Stimulated activated CD4-positive, alpha-beta T cell treated with anti-CD3 and anti-CD28 coated beads, Interleukin-1b, Interleukin-23, amount 100 ng/mL, for 1 hour (primary cell): ENCODE measurements around the gene CRISP2.
"Not testable (repeated sequence)": the region's sequence is repeated elsewhere in the genome, so short reads cannot be mapped to it uniquely, and the experiment has no call there.

ENCODE experiments used
- DNase-seq, 2 donors: peaks; one replicate each; pipeline ENCODE4 v3.0.0-alpha.2; 2020; ENCODE audit warnings: low read depth in 2 of 2

Gene CRISP2, protein sequence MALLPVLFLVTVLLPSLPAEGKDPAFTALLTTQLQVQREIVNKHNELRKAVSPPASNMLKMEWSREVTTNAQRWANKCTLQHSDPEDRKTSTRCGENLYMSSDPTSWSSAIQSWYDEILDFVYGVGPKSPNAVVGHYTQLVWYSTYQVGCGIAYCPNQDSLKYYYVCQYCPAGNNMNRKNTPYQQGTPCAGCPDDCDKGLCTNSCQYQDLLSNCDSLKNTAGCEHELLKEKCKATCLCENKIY

DNA sequence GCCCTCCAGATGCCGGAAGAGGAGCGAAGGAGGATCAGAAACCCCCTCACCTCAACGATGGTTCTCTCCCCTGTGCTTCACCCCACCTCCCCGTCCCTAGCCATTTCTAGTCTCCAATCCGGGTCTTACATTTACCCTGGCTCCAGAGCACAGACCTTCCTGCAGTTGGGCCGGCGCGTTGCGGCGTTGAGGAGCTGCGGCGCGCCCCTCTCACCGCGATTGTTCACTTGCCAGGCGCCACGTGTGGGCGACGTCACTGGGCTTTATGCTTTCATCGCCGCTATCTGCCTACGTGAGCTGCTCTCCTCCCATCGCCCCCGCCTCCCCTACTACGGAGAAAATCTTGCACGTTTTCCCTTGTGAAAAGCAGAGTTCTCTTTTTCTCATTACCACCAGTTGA is at the start of gene CRISP2:
Gene CRISP2 (minus strand): TSS at position 198 of the 400 bp plus-strand sequence. CDS start 4,347 bp downstream, outside the sequence.
- no peak for DNase-seq

DNA sequence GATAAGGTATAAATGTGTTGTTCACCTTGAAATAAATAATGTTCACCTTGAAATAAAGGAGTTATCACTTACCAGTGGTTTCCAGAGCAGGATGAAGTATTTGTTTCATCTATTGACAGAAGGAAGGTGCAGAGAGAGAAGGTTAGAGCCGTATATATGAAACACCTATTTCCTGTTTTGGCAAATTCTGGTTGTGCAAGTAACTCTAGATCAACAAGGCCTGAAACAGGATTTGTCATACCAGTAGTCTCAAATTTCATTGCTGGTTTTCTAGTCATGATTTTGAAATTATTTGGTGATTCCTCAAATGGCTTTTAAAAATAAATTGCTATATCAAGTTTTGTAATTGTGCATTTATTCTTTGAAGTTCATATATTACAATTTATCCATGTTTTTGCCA is 30.9 kb upstream of the CRISP2 start, which contains the start of gene CRISP3:
Gene CRISP3 (minus strand): TSS at position 130 of the 400 bp plus-strand sequence. CDS start 21 bp downstream, at position 109.
- DNase-seq: no peak

DNA sequence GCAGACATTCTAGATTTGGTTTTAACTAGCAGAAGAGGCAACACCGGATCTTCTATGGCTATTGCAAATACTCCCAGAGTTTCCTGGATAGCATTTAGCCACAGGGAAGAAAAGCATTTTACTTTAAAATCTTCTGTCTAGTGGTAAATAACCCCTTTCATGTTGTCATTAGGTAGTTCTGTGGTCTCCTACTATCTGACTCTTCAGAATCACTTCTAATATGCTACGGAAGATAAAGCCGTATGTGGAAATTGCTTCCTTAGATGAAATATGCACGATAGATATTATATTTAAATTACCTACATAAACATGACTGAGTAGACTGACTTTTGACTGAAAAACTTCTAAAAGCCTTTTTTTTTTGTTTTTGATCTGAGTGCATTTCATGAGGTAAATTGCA is 30.1 kb upstream of the CRISP2 start:
- DNase-seq: no peak

DNA sequence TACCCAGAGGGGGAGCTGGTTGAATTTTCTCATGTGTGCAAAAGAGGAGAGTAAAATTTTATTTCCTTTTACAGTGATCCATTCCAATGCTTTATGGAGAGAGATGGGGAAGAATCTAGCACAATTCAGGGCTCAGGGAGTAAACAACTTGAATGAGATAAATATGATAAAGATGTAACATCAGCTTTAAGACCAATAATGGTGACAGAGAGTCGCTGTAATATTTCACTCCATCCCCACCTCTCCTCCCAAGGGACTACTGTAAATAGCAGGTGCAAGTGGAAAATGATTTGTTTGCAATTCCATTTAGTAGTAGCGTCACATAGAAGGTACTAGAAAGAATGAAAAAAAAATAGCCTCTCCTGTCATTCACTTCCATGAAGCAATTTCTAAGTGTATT is 26.1 kb upstream of the CRISP2 start:
- DNase-seq: no peak

DNA sequence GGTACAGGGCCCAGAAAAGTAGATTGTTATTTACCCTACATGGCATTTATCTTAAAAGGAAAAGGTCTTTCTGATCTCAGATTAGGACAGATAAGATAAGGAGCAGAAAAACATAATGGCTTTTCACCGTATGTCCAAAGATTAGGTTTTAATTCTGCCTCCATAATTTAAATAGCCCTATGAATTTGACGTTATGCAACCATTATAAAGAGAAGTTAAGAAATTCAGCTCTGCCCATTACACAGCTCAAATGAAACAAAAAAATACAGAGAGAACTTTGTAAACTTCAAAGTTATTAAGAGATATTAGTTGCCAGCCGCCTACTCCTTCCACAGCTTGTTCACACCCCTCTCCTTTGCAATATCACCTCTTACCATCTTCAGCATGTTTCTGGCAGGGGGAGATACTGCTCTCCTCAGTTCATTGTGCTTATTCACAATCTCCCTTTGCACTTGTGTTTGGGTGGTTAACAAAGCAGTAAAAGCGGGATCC is 22.7 kb upstream of the CRISP2 start:
- DNase-seq: no peak

DNA sequence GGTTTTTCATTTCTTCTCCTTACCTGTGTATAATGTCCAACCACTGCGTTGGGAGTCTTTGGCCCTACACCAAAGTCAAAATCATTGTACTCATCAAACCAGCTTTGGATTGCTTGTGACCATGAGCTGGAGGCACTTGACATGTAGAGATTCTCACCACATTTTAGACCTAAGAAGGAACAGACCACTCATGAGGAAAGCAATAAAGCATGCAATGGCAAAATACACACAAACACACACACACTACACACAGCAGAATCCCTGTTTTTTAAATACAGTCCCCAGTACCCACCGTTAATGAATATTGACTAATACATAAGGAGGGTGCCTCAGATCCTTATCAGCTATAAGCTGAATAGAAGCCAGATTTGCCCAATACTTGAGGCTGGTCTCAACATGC is 20.3 kb upstream of the CRISP2 start:
- no peak for DNase-seq

DNA sequence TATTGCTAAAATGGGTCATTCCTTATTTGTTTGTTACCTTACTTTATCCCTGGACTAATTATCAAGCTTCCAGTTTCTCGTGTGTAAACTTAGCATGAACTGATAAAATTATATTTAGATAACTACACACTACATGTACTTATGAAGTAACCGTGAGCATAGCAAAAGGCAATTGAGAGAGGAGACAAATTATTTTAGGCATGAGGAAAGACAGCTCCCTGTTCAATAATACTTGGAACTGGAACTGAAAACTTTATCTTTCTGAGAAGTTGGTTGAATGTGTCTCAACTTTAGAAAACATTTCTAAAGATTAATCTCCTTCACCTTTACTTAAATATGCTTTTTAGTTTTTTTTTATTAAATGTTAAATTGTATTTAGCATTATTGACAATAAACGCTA is 19.4 kb upstream of the CRISP2 start:
- DNase-seq: no peak

DNA sequence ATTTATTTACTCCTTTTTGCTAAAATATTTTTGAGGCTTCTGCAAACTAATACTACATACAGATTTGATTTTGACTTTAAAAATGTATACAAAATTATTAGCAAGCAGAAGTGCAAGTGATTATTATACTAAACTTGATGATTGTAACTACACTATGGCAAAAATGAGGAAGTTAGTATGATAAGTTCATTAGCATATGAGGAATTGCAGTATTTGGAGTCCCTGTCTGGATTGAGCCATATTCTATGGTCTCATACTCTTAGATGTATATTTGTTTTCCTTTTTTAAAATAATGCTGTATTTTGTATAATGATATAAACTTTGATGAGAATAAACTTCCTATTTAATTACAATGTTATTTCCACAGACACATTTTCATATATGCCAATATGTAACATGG is 16.9 kb upstream of the CRISP2 start:
- no peak for DNase-seq

DNA sequence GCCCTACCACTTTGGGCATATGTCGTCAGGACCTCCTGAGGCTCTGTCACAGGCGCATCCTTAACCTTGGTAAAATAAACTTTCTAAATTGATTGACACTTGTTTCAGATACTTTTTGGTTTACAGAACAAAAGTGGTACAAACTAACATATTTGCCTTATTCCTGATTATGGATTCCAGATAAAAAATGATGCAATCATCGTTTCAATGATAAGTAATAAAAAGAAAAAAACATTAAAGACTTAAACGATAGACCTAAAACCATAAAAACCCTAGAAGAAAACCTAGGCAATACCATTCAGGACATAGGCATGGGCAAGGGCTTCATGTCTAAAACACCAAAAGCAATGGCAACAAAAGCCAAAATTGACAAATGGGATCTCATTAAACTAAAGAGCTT is 10.6 kb upstream of the CRISP2 start:
- not testable (repeated sequence) for DNase-seq

DNA sequence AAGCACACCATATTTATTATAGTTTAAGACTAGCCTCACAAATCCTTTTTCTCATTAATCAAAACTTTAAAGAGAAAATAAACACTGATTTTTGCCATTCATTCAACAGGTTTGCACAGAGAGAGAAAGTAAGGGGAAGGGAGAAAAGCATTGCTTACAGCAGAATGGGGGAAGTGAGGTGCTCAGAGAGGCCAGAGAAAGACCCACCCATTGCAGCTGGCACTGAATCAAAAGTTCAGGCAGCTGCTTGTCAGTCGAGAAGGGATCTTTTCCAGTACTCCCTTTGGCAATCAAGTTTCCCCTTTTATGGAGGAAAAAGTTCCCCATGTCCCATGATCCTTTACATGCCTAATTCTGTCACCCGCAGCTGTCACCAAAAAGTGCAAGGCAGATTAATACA is 8.0 kb upstream of the CRISP2 start:
- no peak for DNase-seq

DNA sequence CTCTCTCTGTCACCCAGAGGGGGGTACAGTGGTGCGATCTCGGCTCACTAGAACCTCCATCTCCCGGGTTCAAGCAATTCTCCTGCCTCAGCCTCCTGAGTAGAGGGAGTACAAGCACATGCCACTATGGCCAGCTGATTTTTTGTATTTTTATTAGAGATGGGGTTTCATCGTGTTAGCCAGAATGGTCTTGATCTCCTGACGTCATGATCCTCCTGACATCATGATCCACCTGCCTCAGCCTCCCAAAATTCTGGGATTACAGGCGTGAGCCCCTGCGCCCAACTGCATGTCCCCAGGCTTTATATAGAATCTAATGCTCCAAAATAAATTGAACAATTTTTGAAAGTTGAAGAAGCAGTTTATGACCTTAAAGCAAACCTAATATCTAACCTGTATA is 7.0 kb upstream of the CRISP2 start:
- DNase-seq: no peak

DNA sequence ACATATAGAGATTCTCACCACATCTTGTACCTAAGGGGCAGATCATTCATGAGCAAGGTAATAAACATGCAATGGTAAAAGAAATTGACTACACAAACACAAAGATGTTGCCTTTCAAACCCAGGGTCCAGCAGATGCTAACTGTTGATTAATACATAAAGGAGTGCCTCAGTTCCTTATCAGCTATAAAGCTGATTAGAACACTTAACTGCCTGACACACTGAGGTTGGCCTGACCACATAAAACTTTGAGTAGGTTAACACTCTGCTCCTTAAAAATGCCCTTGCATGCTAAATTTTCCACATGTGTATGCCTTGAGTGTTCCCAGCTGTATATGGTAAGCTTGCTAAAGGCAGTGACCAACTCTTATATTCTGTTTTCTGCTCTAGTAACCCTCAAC is 14.9 kb downstream of the CRISP2 start:
- DNase-seq: no peak

DNA sequence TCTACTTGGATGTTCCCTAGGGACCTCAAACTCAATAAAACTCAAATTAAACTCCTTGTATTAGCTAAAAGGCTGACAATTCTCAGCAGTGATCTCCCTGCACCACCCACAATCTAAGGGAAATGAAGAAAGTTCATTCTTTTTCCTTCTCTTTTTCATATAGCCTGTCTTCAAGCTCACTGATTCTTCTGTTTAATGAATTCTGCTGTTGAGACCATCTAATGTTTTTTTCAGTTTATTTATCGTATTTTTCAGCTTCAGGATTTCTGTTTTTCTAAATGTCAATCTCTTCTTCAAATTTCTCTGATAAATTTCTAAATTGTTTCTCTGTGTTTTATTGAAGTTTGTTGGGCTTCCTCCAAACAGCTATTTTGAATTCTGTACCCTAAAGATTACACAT is 19.8 kb downstream of the CRISP2 start:
- DNase-seq: no peak

DNA sequence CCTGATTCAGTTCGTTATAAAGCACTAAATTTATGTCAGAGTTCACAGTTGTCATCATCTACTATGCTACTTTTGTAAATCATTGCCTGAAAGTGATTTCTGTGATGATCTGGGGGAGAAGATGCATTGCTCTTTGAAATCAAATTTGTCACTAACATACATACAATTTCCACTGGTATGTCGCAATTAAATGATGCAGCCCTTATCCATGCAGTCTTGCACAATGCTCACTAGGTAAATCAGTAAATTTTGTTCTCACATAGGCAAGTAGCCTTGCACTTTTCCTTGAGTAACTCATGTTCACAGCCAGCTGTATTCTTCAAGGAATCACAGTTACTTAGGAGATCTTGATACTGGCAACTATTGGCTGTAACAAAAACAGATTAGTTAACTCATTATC is 20.8 kb downstream of the CRISP2 start:
- no peak for DNase-seq

DNA sequence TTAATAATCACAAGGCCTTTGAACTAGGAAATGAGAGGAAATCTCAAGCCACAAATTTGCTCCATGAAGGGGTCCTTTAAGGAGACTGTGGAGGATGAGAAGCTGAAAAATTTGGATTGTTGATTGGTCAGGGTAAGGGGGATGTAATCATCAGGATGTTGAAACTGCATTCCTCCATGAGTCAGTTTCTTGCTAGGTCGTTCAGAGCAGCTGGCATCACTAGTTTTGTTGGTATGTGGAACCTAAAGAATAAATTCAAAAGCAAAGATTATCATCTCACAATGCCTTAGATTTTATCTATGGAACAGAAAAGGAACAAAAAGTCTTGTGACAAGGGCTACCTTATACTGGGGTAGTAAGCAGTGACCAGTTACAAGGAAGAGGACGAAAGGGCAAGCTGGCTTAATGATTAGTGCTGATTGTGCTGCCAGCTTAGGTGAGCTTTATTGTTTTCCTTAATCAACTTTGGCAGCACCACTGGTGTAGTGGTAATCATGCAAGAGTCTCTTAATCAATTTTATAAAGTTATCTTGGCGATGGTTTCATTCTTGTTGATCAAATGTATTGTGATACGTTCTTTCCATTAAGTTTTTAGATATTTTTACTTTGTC is 36.6 kb downstream of the CRISP2 start:
- DNase-seq: no peak

DNA sequence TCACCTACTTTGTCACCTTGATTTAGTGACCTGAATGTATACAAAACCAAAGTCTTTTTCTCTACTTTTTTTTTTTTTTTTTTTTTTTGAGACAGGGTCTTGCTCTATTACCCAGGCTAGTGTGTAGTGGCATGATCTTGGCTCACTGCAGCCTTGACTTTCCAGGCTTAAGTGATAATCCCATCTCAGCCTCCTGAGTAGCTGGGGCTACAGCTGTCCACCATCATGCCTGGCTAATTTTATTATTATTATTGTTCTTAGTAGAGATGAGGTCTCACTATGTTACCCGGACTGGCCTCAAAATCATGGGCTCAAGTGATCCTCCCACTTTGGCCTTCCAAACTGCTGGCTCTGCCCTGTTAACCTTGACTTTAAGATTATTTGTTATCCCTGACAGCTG is 37.5 kb downstream of the CRISP2 start:
- no peak for DNase-seq

DNA sequence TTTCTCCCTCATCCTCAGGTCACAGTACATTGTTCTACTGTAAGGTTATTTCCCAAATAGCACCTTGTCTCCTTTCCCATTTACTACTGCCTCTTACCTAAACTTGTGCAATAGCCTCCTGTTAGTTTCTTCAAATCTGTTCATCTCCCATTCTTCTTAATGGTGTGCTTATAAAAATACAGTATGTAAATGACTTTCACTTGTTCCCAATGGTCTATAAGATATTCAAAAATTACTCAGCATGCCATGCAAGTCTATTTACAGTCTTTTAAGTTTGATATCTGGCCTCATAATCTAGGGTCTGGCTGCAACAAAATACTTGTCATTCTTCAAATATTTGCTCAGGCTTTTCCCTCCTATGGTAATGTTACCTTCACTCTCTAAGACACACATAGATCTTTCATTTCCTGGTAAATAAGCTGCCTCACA is 45.2 kb downstream of the CRISP2 start:
- no peak for DNase-seq

DNA sequence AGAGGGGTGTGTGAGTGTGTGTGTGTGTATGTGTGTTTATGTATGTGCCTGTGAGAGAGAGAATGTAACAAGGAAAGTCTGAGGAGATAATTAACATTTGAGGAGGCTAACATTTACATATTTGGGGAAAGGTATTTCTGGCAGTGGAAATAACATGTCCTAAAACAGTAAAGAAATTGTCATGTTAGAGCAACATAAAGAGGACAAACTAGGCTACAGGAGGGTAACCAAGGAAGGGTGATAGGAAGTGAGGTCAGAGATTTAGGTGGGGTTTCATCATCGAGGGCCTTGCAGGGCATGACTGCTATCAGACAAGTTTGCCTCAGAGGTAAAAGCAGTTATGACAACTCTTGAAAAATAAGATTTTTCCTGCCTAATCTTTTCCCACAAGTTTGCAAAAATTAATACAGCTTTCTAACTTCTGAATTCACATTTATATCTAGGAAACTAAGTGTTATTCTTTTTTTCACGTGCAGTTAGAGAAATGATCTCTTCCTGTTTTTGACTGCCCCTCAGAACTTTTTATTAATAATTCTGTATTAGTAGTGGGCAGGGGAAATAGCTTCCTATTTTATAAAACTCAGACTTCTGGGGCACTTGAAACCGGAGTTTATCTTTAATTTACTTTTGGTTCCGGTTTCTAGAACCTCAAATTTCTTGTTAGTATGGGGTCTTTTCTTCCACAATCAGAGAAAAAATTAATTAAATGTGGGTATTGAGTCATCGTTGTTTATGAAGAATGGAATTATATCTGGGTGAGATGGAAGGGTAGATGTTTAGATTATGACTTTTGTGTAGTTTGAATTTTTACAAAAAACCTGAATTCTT is 46.2 kb downstream of the CRISP2 start:
- DNase-seq: no peak

DNA sequence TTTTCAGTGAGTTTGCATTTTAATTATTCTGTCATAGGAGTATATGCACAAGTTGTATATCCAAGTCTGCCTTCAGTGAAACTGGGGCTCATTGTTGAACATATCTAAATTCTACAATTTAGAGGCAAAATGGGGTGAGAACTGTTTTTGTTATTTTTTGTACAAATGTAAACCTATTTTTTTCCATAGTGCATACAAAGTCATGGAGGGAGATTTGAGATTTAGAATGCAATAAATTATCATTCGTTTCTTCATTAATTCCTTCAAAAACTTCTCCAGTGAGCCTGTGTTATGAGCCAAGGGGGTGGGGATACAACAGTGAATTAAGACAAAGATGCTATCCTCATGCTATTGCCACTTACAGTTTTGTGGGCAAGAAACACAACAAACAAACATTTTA is 46.9 kb downstream of the CRISP2 start:
- DNase-seq: no peak

DNA sequence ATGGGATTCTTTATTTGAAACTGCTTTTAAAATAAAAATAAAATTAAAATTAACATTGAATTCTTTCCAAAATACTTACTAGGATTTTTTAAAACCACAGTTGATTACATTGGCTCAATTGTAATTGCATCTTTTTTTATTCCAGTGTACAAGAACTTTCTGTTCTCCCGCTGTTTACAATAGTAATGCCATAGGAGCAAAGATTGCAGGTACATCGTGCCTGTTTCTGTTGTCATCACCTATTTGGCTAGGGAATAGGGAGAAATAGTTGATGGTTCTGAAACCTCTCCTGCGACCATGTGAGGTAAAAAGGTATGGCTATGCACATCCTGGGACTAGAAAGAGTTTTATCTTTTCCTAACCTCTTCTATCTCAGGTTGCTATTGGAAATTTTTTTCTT is 48.5 kb downstream of the CRISP2 start:
- DNase-seq: no peak

DNA sequence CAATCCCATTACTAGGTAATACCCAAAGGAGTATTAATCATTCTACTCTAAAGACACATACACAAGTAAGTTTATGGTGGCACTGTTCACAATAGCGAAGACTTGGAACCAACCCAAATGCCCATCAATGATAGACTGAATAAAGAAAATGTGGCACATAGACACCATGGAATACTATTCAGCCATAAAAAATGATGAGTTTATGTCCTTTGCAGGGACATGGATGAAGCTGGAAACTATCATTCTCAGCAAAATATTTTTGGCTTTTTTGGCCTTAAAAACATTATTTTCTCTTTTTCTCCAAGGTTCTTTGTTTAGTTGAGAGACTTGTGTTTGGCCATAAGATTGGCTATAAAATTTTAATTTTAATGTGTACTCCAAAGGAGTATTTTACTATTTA is 49.3 kb downstream of the CRISP2 start:
- not testable (repeated sequence) for DNase-seq

DNA sequence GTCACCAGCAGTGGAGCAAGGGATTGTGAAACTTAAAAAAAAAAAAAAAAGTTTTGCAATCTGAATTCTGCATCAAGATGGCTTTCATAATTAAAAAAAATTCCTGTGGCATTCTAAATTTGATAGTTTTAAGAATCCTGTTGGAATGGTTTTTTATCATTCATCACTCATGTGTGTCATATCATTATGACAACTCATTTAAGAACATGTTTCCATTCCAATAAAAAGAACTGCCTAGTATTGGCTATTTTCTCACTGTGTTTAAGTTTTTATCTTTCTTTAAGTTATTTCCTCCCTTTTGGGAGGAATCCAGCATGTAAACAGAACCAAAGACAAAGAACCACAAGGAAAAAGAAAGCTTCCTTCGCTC is 50.5 kb downstream of the CRISP2 start:
- DNase-seq: no peak
